HepG2 (cell line): ENCODE measurements around the gene OASL. TPM values are rescaled to one million over a fixed set of nuclear protein-coding genes. Genes with fewer than 3 reads are reported as not detected.

ENCODE experiments used
- ATF7 ChIP-seq, 2 experiments: fragments of 450-650 bp in 1 of 2; sonication (generic) in 1 of 2; formaldehyde crosslinking in 1 of 2; IDR thresholded peaks; 2 replicates each; pipeline versions ENCODE4 v1.4.0 to v1.6.1; 2016 to 2020; ENCODE audit warnings: antibody characterized with exemption in 1 of 2, mild to moderate bottlenecking in 1 of 2, missing genetic modification reagents in 1 of 2
- CCDC6 ChIP-seq: sonication (generic); formaldehyde crosslinking; IDR thresholded peaks from 2 replicates; pipeline ENCODE4 v1.8.1; 2022; ENCODE audit warnings: mild to moderate bottlenecking, missing genetic modification reagents, moderate library complexity
- GABPA ChIP-seq, 2 experiments: IDR thresholded peaks; 2 replicates each; pipeline ENCODE4 v1.6.1; 2011 to 2016; ENCODE audit warnings: low read depth in 2 of 2, low read length in 1 of 2, missing biosample characterization in 1 of 2, missing genetic modification characterization in 1 of 2
- MIXL1 ChIP-seq: IDR thresholded peaks from 2 replicates; pipeline ENCODE4 v1.6.1; 2016
- PAX8 ChIP-seq: sonication (generic); formaldehyde crosslinking; IDR thresholded peaks from 2 replicates; pipeline ENCODE4 v1.8.0; 2022; ENCODE audit warnings: mild to moderate bottlenecking, missing genetic modification reagents, borderline replicate concordance
- PHF8 ChIP-seq: sonication (generic); formaldehyde crosslinking; IDR thresholded peaks from 2 replicates; pipeline ENCODE4 v1.5.0; 2020; ENCODE audit warnings: missing genetic modification reagents
- PRDM10 ChIP-seq: sonication (generic); formaldehyde crosslinking; IDR thresholded peaks from 2 replicates; pipeline ENCODE4 v1.4.0; 2020; ENCODE audit warnings: low read depth, missing genetic modification reagents
- PREB ChIP-seq: sonication (generic); formaldehyde crosslinking; IDR thresholded peaks from 2 replicates; pipeline ENCODE4 v1.4.0; 2020; ENCODE audit warnings: missing genetic modification reagents
- RCOR2 ChIP-seq: IDR thresholded peaks from 2 replicates; pipeline ENCODE4 v1.6.1; 2016; ENCODE audit warnings: missing biosample characterization, missing genetic modification reagents
- SKIL ChIP-seq: sonication (generic); formaldehyde crosslinking; IDR thresholded peaks from 2 replicates; pipeline ENCODE4 v1.8.0; 2022; ENCODE audit warnings: missing genetic modification reagents, mild to moderate bottlenecking, moderate library complexity, borderline replicate concordance
- SMC3 ChIP-seq: IDR thresholded peaks from 2 replicates; pipeline ENCODE4 v1.6.1; 2011; ENCODE audit warnings: low read length, improper control_type of control experiment
- TP53 ChIP-seq: sonication (generic); formaldehyde crosslinking; conservative IDR thresholded peaks from 2 replicates; pipeline ENCODE4 v1.4.0; 2020; ENCODE audit warnings: missing genetic modification reagents
- ZFP1 ChIP-seq: IDR thresholded peaks from 2 replicates; pipeline ENCODE4 v1.6.1; 2016
- ZNF136 ChIP-seq: sonication (generic); formaldehyde crosslinking; IDR thresholded peaks from 2 replicates; pipeline ENCODE4 v1.8.1; 2022; ENCODE audit warnings: low read depth, mild to moderate bottlenecking, moderate library complexity, missing genetic modification reagents
- ZNF570 ChIP-seq: sonication (generic); formaldehyde crosslinking; IDR thresholded peaks from 2 replicates; pipeline ENCODE4 v1.4.0; 2020; ENCODE audit warnings: mild to moderate bottlenecking, missing genetic modification reagents, borderline replicate concordance
- ZNF616 ChIP-seq: sonication (generic); formaldehyde crosslinking; IDR thresholded peaks from 2 replicates; pipeline ENCODE4 v1.5.0; 2020; ENCODE audit warnings: low read depth, mild to moderate bottlenecking, missing genetic modification reagents
- ZNF691 ChIP-seq: sonication (generic); formaldehyde crosslinking; IDR thresholded peaks from 2 replicates; pipeline ENCODE4 v1.4.0; 2020; ENCODE audit warnings: missing genetic modification reagents, low read depth, mild to moderate bottlenecking, borderline replicate concordance
- ZNF704 ChIP-seq: sonication (generic); formaldehyde crosslinking; IDR thresholded peaks from 2 replicates; pipeline ENCODE4 v1.8.1; 2023; ENCODE audit warnings: mild to moderate bottlenecking, inconsistent platforms, moderate library complexity, missing genetic modification reagents, borderline replicate concordance
- ZNF878 ChIP-seq: sonication (generic); formaldehyde crosslinking; IDR thresholded peaks from 2 replicates; pipeline ENCODE4 v1.8.1; 2023; ENCODE audit warnings: mild to moderate bottlenecking, missing genetic modification reagents, moderate library complexity
- polyA plus RNA-seq, 8 experiments: library from polyadenylated mRNA; depleted of rRNA in 3 of 8; stranded (reverse) in 7 of 8; unstranded in 1 of 8; fragments of >200 nt; fragmentation: Illumina TruSeq in 4 of 8; extraction: Trizol in 4 of 8; gene quantifications; 2 replicates each; pipeline versions ENCODE4 v1.2.1 to v1.2.3, GENCODE V29; 2011 to 2016; ENCODE audit warnings: low read depth in 4 of 8, missing spikeins in 1 of 8, mixed read lengths in 1 of 8; ENCODE audit not compliant: insufficient read depth in 1 of 8
- total RNA-seq, 5 experiments: library from RNA; depleted of rRNA; stranded (reverse); fragments of >200 nt; fragmentation: Illumina TruSeq; extraction: Trizol; gene quantifications; 2 replicates each; pipeline ENCODE4 v1.2.3, GENCODE V29; 2016; ENCODE audit warnings: low read depth in 1 of 5

Gene OASL
- total and polyA plus RNA-seq, 2 of the 13 experiments (the other 11 are each of a cell fraction or from before 2014, with no cell fraction given) = 0.11 to 0.22 TPM

- TF ChIP-seq ZNF691 (CRISPR knock-in tag) (peak; percentile 17; the same call in 1 of the 2 replicates), GABPA (IDR thresholded peaks at IDR 0.05; ENCODE audit: low read depth, low read length) (no peak), GABPA (CRISPR knock-in tag; IDR thresholded peaks at IDR 0.05; ENCODE audit: low read depth) (no peak), ZNF704 (CRISPR knock-in tag) (no peak), ATF7 (IDR thresholded peaks at IDR 0.05) (no peak), ATF7 (CRISPR knock-in tag; IDR thresholded peaks at IDR 0.05) (no peak), TP53 (CRISPR knock-in tag) (no peak), SMC3 (peak; percentile 34; the same call in 1 of the 2 replicates), ZNF136 (no peak), RCOR2 (peak; percentile 77), SKIL (peak; percentile 42; the same call in 1 of the 2 replicates), ZNF878 (CRISPR knock-in tag) (peak; percentile 27; the same call in 1 of the 2 replicates), CCDC6 (CRISPR knock-in tag) (0 out of 2 replicates have a peak, but pooled peaks have one; percentile 38), PAX8 (CRISPR knock-in tag) (no peak), PRDM10 (CRISPR knock-in tag) (no peak), ZNF570 (no peak), PREB (CRISPR knock-in tag) (no peak), ZNF616 (CRISPR knock-in tag) (no peak), ZFP1 (peak; percentile 69; the same call in 1 of the 2 replicates), PHF8 (CRISPR knock-in tag) (no peak), MIXL1 (CRISPR knock-in tag) (peak; percentile 64; the same call in 1 of the 2 replicates)
Measured at GRCh38 chr12:121026274-121027045, 12.6 kb downstream of the OASL start (continued).
